ENCODE results near the gene CEND1.

DNA sequence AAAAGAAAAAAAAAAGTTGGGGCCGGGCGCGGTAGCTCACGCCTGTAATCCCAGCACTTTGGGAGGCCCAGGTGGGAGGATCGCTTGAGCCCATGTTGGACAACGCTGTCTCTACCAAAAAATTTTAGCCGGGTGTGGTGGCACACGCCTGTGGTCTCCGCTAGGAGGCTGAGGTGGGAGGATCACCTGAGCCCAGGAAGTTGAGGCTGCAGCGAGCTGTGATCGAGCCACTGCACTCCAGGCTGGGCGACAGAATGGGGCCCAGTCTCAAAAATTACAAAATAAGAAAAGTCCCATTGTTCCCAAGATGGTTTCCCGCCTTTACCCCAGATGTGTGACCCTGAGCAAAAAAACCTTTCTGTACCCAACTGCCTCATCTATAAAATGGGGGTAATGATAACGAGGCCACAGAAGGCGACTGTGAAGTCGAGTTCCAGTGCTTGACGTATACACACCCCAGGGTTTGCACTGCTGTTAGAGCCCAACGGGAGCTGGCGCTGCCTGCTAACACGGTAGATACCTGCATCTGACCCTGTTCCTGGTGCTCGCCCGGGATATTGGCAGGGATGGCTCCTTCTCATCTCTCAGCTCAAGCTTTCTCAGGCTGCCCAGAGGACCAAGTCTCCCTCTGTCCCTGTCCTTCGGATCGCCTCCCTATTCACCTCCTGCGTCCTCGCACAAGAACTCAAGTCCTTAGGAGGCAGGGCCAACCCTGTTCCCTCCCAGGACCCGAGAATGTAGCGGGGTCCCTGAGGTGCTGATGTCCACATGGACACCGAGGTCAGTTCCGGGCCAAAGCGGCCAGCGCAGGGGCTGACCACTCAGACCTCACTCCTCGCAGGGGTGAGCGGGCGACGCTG is 18.8 kb upstream of the CEND1 start:
- no peak for TF ChIP-seq TAF1 (IDR thresholded peaks at IDR 0.05; ENCODE audit: borderline replicate concordance, low read depth, low read length)
- TF ChIP-seq POLR2AphosphoS5 (IDR thresholded peaks at IDR 0.05; ENCODE audit: low read depth, low read length) = no peak
